Gastrocnemius medialis (tissue), 4 donors: ENCODE results near the gene GCGR. TPM values are rescaled to one million over a fixed set of nuclear protein-coding genes. Genes with fewer than 3 reads are reported as not detected.

Source experiments
- ATAC-seq, 2 donors: fragments of 150-250 bp; one replicate each; pipeline ENCODE4 v1.9.1; 2016
- DNase-seq, 2 donors: peaks; one replicate each; pipeline ENCODE4 v3.0.0-alpha.2; 2019
- H3K27ac ChIP-seq, 4 donors: fragments of 200-600 bp; sonication (generic); 1 replicate in 1 of 4; 2 replicates in 3 of 4; pipeline ENCODE4 v1.5.1; 2016 to 2018; ENCODE audit warnings: mild to moderate bottlenecking in 2 of 4, moderate library complexity in 1 of 4
- H3K27me3 ChIP-seq, 3 donors: fragments of 200-600 bp; sonication (generic) in 2 of 3; 1 replicate in 1 of 3; 2 replicates in 2 of 3; pipeline versions ENCODE4 v1.5.1 to v1.6.0; 2016 to 2019; ENCODE audit warnings: mild to moderate bottlenecking in 1 of 3, moderate library complexity in 1 of 3
- H3K36me3 ChIP-seq, 2 donors: fragments of 200-600 bp; sonication (generic) in 1 of 2; one replicate each; pipeline ENCODE4 v1.5.1; 2017 to 2018
- H3K4me1 ChIP-seq, 2 donors: fragments of 200-600 bp; sonication (generic) in 1 of 2; one replicate each; pipeline ENCODE4 v1.5.1; 2016 to 2017; ENCODE audit warnings: mild to moderate bottlenecking in 2 of 2
- H3K4me3 ChIP-seq, 4 donors: fragments of 200-600 bp; sonication (generic) in 3 of 4; 1 replicate in 1 of 4; 2 replicates in 3 of 4; pipeline ENCODE4 v1.5.1; 2016 to 2019; ENCODE audit warnings: mild to moderate bottlenecking in 2 of 4
- H3K9me3 ChIP-seq, 3 donors: fragments of 200-600 bp; sonication (generic) in 2 of 3; 1 replicate in 1 of 3; 2 replicates in 2 of 3; pipeline ENCODE4 v1.5.1; 2016 to 2019
- POLR2A ChIP-seq, 2 donors: fragments of 450-650 bp; IDR thresholded peaks; one replicate each; pipeline ENCODE4 v1.6.1; 2017; ENCODE audit warnings: antibody characterized with exemption in 2 of 2, mild to moderate bottlenecking in 2 of 2, moderate library complexity in 2 of 2
- in situ Hi-C, 4 donors: fragments of 200-750 bp; cut with MboI; loops; one replicate each; pipeline versions ENCODE4 v1.15.0 to v1.8.0; 2017; ENCODE audit warnings: low sequenced_read_pairs in 4 of 4
- intact Hi-C: fragments of 100-400 bp; cut with DNase I; formaldehyde crosslinking; loops from one replicate; pipeline ENCODE4 v1.15.1; 2023; ENCODE audit warnings: low total_unique reads
- total RNA-seq, 4 donors: library from RNA; depleted of rRNA; stranded (reverse); fragments of >200 nt; gene quantifications; one replicate each; pipeline versions ENCODE4 v1.1.0 to v1.2.3, GENCODE V29; 2016
- TF ChIP-seq, protein P1 (sequence below), 5 experiments: fragments of 450-650 bp in 3 of 5; fragments of 200-600 bp in 2 of 5; sonication (generic) in 2 of 5; IDR thresholded peaks in 4 of 5; conservative IDR thresholded peaks in 1 of 5; 1 replicate in 4 of 5; 2 replicates in 1 of 5; pipeline ENCODE4 v1.5.1; 2016 to 2019; ENCODE audit warnings: antibody characterized with exemption in 5 of 5, mild to moderate bottlenecking in 3 of 5, moderate library complexity in 3 of 5

The GCGR gene
- total RNA-seq = under 1 TPM in 1 of 4 donors, not detected in 3; 0.29 TPM

- no peak for ATAC-seq
- no peaks in the 10 kb centered on the region for H3K9me3 ChIP-seq
- TF ChIP-seq, protein P1, sequence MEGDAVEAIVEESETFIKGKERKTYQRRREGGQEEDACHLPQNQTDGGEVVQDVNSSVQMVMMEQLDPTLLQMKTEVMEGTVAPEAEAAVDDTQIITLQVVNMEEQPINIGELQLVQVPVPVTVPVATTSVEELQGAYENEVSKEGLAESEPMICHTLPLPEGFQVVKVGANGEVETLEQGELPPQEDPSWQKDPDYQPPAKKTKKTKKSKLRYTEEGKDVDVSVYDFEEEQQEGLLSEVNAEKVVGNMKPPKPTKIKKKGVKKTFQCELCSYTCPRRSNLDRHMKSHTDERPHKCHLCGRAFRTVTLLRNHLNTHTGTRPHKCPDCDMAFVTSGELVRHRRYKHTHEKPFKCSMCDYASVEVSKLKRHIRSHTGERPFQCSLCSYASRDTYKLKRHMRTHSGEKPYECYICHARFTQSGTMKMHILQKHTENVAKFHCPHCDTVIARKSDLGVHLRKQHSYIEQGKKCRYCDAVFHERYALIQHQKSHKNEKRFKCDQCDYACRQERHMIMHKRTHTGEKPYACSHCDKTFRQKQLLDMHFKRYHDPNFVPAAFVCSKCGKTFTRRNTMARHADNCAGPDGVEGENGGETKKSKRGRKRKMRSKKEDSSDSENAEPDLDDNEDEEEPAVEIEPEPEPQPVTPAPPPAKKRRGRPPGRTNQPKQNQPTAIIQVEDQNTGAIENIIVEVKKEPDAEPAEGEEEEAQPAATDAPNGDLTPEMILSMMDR (IDR thresholded peaks at IDR 0.05 in 4 of 5, conservative IDR thresholded peaks at IDR 0.05 in 1 of 5) = no peak
- no peak for TF ChIP-seq POLR2A (IDR thresholded peaks at IDR 0.05)
- no peak for DNase-seq
- intact Hi-C loops = no loop called here
- peaks cover 53 to 78% (median 73%) of the 10 kb centered on the region in 3 donors for H3K27me3 ChIP-seq
- no peaks in the 10 kb centered on the region for H3K36me3 ChIP-seq
- peaks cover 0 to 15% of the 10 kb centered on the region in 2 donors for H3K4me1 ChIP-seq
- H3K27ac ChIP-seq = no peak within 1 kb of the TSS
- in situ Hi-C loops = no loop called here
- peak within 1 kb of the TSS in 2 of 4 donors; percentile 7 to 32 for H3K4me3 ChIP-seq
These were observed at the start of gene GCGR for GRCh38 chr17:81803728-81804558. Gene GCGR (plus strand): TSS chr17:81804150. CDS start chr17:81809019, 4,869 bp downstream.

GRCh38 chr17:81792675-81793615 lies 11.0 kb upstream of the GCGR start:
- Histone ChIP-seq H3K27ac (no peak overlapping the region), H3K4me1 (no peaks in the 10 kb centered on the region), H3K4me3 (no peak overlapping the region), H3K36me3 (no peaks in the 10 kb centered on the region), H3K27me3 (peaks cover 22 to 31% (median 23%) of the 10 kb centered on the region in 3 donors), H3K9me3 (no peaks in the 10 kb centered on the region)
- intact Hi-C loops (no loop called here), in situ Hi-C loops (no loop called here)
- TF ChIP-seq POLR2A (IDR thresholded peaks at IDR 0.05) = no peak
- TF ChIP-seq, protein P1 (IDR thresholded peaks at IDR 0.05 in 4 of 5, conservative IDR thresholded peaks at IDR 0.05 in 1 of 5) = no peak
- DNase-seq = no peak
- ATAC-seq = no peak

DNA sequence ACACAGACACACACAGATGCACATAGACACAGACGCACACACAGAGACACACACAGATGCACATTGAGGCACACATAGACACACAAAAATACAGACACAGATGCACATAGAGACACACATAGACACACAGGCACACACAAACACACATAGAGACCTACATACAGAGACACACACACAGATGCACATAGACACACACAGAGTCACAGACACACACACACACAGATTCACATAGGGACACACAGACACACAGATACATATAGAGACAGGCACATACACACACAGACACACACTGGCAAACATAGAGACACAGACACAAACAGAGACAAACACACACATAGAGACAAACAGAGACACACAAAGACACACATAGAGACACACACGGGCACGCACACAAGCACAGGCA lies 9.9 kb upstream of the GCGR start:
- in situ Hi-C loops (no loop called here), intact Hi-C loops (no loop called here)
- Histone ChIP-seq H3K4me1 (no peaks in the 10 kb centered on the region), H3K27ac (no peak overlapping the region), H3K27me3 (peaks cover 22 to 31% (median 23%) of the 10 kb centered on the region in 3 donors), H3K4me3 (no peak overlapping the region), H3K9me3 (no peaks in the 10 kb centered on the region), H3K36me3 (no peaks in the 10 kb centered on the region)
- DNase-seq (no peak), ATAC-seq (no peak)
- TF ChIP-seq, protein P1 (IDR thresholded peaks at IDR 0.05 in 4 of 5, conservative IDR thresholded peaks at IDR 0.05 in 1 of 5) = no peak
- TF ChIP-seq POLR2A (IDR thresholded peaks at IDR 0.05) = no peak

GRCh38 chr17:81794509-81794908 lies 9.4 kb upstream of the GCGR start:
- ATAC-seq = no peak
- peaks cover 22 to 31% (median 23%) of the 10 kb centered on the region in 3 donors for H3K27me3 ChIP-seq
- intact Hi-C loops (no loop called here), in situ Hi-C loops (no loop called here)
- no peak for DNase-seq
- no peak overlapping the region for H3K4me3 ChIP-seq
- H3K4me1 ChIP-seq = no peaks in the 10 kb centered on the region
- H3K36me3 ChIP-seq = no peaks in the 10 kb centered on the region
- H3K9me3 ChIP-seq = no peaks in the 10 kb centered on the region
- TF ChIP-seq, protein P1 (IDR thresholded peaks at IDR 0.05 in 4 of 5, conservative IDR thresholded peaks at IDR 0.05 in 1 of 5) = no peak
- TF ChIP-seq POLR2A (IDR thresholded peaks at IDR 0.05) = no peak
- no peak overlapping the region for H3K27ac ChIP-seq
